HEK293 (cell line): ENCODE data around the gene MAP3K8.
A peak's percentile ranks its signal among the peaks of the same experiment; 100 is the strongest.

ENCODE experiments used
- CTCF ChIA-PET: fragments of 350-600 bp; formaldehyde crosslinking; extraction: SDS; loops from one replicate; lab custom pipeline; 2021; ENCODE audit warnings: antibody characterized with exemption; lab: Yijun Ruan, JAX
- POLR2A ChIA-PET: fragments of 300-600 bp; formaldehyde crosslinking; extraction: SDS; loops from one replicate; lab custom pipeline; 2020; ENCODE audit warnings: antibody characterized with exemption, inconsistent platforms; lab: Yijun Ruan, JAX
- H3K27ac ChIP-seq: fragments of 200-500 bp; sonication (Bioruptor generic); 2 replicates; pipeline ENCODE4 v1.5.1; 2014; ENCODE audit warnings: low read depth, low read length, control low read depth, inconsistent platforms; ENCODE audit errors: extremely low read depth
- H3K36me3 ChIP-seq, 2 experiments: fragments of 200-500 bp in 1 of 2; sonication (Bioruptor generic) in 1 of 2; 1 replicate in 1 of 2; 2 replicates in 1 of 2; pipeline ENCODE4 v1.5.1; 2014 to 2017; ENCODE audit warnings: inconsistent platforms in 2 of 2, low read length in 2 of 2; ENCODE audit not compliant: control insufficient read depth in 2 of 2, insufficient read depth in 1 of 2
- H3K4me1 ChIP-seq: fragments of 200-500 bp; sonication (Bioruptor generic); 2 replicates; pipeline ENCODE4 v1.5.1; 2014; ENCODE audit warnings: mild to moderate bottlenecking, low read length, inconsistent platforms; ENCODE audit not compliant: control insufficient read depth, insufficient read depth
- H3K4me3 ChIP-seq: 2 replicates; pipeline ENCODE4 v1.5.1; 2011; ENCODE audit warnings: low read depth, mild to moderate bottlenecking, control low read depth, low read length, moderate library complexity
- H3K9me3 ChIP-seq: fragments of 200-500 bp; sonication (Bioruptor generic); 2 replicates; pipeline ENCODE4 v1.5.1; 2014; ENCODE audit warnings: low read depth, low read length, inconsistent platforms; ENCODE audit not compliant: control insufficient read depth, insufficient read depth
- BCL6B ChIP-seq: fragments of 450-650 bp; formaldehyde crosslinking; IDR thresholded peaks from 2 replicates; pipeline ENCODE4 v1.5.1; 2017; ENCODE audit warnings: missing biosample characterization, missing genetic modification characterization
- KLF1 ChIP-seq: fragments of 450-650 bp; formaldehyde crosslinking; IDR thresholded peaks from 2 replicates; pipeline ENCODE4 v1.5.1; 2016; ENCODE audit warnings: missing biosample characterization, missing genetic modification characterization
- KLF8 ChIP-seq: fragments of 450-650 bp; formaldehyde crosslinking; IDR thresholded peaks from 2 replicates; pipeline ENCODE4 v1.5.1; 2016; ENCODE audit warnings: missing biosample characterization, missing genetic modification characterization
- KLF9 ChIP-seq: fragments of 450-650 bp; formaldehyde crosslinking; IDR thresholded peaks from 2 replicates; pipeline ENCODE4 v1.5.1; 2016; ENCODE audit warnings: missing biosample characterization, missing genetic modification characterization, low read depth
- OSR2 ChIP-seq: fragments of 450-650 bp; formaldehyde crosslinking; IDR thresholded peaks from 2 replicates; pipeline ENCODE4 v1.5.1; 2016; ENCODE audit warnings: missing biosample characterization, missing genetic modification characterization
- SP2 ChIP-seq: fragments of 450-650 bp; formaldehyde crosslinking; IDR thresholded peaks from 2 replicates; pipeline ENCODE4 v1.5.1; 2016; ENCODE audit warnings: missing biosample characterization, missing genetic modification characterization
- TRIM28 ChIP-seq: IDR thresholded peaks from 2 replicates; pipeline ENCODE4 v1.6.1; 2011; ENCODE audit warnings: low read length, control low read depth, borderline replicate concordance
- WT1 ChIP-seq: fragments of 450-650 bp; formaldehyde crosslinking; IDR thresholded peaks from 2 replicates; pipeline ENCODE4 v1.5.1; 2016; ENCODE audit warnings: missing biosample characterization, missing genetic modification characterization
- ZBTB20 ChIP-seq: fragments of 450-650 bp; formaldehyde crosslinking; IDR thresholded peaks from 2 replicates; pipeline ENCODE4 v1.5.1; 2016; ENCODE audit warnings: missing biosample characterization, missing genetic modification characterization
- ZBTB26 ChIP-seq: fragments of 450-650 bp; formaldehyde crosslinking; optimal IDR thresholded peaks from 2 replicates; pipeline ENCODE3; 2016; ENCODE audit warnings: missing biosample characterization, mild to moderate bottlenecking, missing genetic modification characterization
- ZEB2 ChIP-seq: fragments of 450-650 bp; formaldehyde crosslinking; IDR thresholded peaks from 2 replicates; pipeline ENCODE4 v1.5.1; 2016; ENCODE audit warnings: missing biosample characterization, missing genetic modification characterization
- ZNF10 ChIP-seq: fragments of 450-650 bp; formaldehyde crosslinking; IDR thresholded peaks from 2 replicates; pipeline ENCODE4 v1.5.1; 2017; ENCODE audit warnings: missing biosample characterization, missing genetic modification characterization
- ZNF16 ChIP-seq: fragments of 450-650 bp; formaldehyde crosslinking; IDR thresholded peaks from 2 replicates; pipeline ENCODE4 v1.5.1; 2016; ENCODE audit warnings: low read depth, missing biosample characterization, missing genetic modification characterization
- ZNF211 ChIP-seq: fragments of 450-650 bp; formaldehyde crosslinking; IDR thresholded peaks from 2 replicates; pipeline ENCODE4 v1.5.1; 2016; ENCODE audit warnings: low read depth, missing biosample characterization, missing genetic modification characterization
- ZNF341 ChIP-seq: fragments of 450-650 bp; formaldehyde crosslinking; IDR thresholded peaks from 2 replicates; pipeline ENCODE4; 2016; ENCODE audit warnings: low read depth, missing biosample characterization, missing genetic modification characterization
- ZNF350 ChIP-seq: fragments of 450-650 bp; formaldehyde crosslinking; IDR thresholded peaks from 2 replicates; pipeline ENCODE4 v1.5.0; 2017; ENCODE audit warnings: missing biosample characterization, mild to moderate bottlenecking, missing genetic modification characterization
- ZNF366 ChIP-seq: fragments of 450-650 bp; formaldehyde crosslinking; conservative IDR thresholded peaks from 2 replicates; pipeline ENCODE4 v1.5.1; 2016; ENCODE audit warnings: missing biosample characterization, missing genetic modification characterization
- ZNF529 ChIP-seq: fragments of 450-650 bp; formaldehyde crosslinking; IDR thresholded peaks from 2 replicates; pipeline ENCODE4 v1.5.1; 2017; ENCODE audit warnings: missing genetic modification characterization, missing biosample characterization; ENCODE audit not compliant: insufficient replicate concordance
- ZNF792 ChIP-seq: fragments of 450-650 bp; formaldehyde crosslinking; IDR thresholded peaks from 2 replicates; pipeline ENCODE4 v1.5.1; 2016; ENCODE audit warnings: missing biosample characterization, missing genetic modification characterization
- ZSCAN23 ChIP-seq: fragments of 450-650 bp; formaldehyde crosslinking; IDR thresholded peaks from 2 replicates; pipeline ENCODE4 v1.5.1; 2016; ENCODE audit warnings: missing biosample characterization, missing genetic modification characterization
- TF ChIP-seq, protein P1 (sequence below): fragments of 450-650 bp; formaldehyde crosslinking; IDR thresholded peaks from 2 replicates; pipeline ENCODE4 v1.5.1; 2016; ENCODE audit warnings: missing biosample characterization, missing genetic modification characterization
- TF ChIP-seq, protein P2 (sequence below): sonication (generic); formaldehyde crosslinking; IDR thresholded peaks from 2 replicates; pipeline ENCODE4 v1.8.1; 2022; ENCODE audit warnings: mild to moderate bottlenecking, moderate library complexity, missing genetic modification reagents
- TF ChIP-seq, protein P3 (sequence below): fragments of 450-650 bp; formaldehyde crosslinking; IDR thresholded peaks from 2 replicates; pipeline ENCODE4 v1.5.1; 2016; ENCODE audit warnings: missing biosample characterization, missing genetic modification characterization, borderline replicate concordance
- TF ChIP-seq, protein P4 (sequence below): fragments of 450-650 bp; formaldehyde crosslinking; IDR thresholded peaks from 2 replicates; pipeline ENCODE4 v1.5.1; 2016; ENCODE audit warnings: missing biosample characterization, missing genetic modification characterization
- TF ChIP-seq, protein P5 (sequence below): fragments of 450-650 bp; formaldehyde crosslinking; IDR thresholded peaks from 2 replicates; pipeline ENCODE4 v1.5.1; 2016; ENCODE audit warnings: missing biosample characterization, missing genetic modification characterization

The MAP3K8 gene

DNA sequence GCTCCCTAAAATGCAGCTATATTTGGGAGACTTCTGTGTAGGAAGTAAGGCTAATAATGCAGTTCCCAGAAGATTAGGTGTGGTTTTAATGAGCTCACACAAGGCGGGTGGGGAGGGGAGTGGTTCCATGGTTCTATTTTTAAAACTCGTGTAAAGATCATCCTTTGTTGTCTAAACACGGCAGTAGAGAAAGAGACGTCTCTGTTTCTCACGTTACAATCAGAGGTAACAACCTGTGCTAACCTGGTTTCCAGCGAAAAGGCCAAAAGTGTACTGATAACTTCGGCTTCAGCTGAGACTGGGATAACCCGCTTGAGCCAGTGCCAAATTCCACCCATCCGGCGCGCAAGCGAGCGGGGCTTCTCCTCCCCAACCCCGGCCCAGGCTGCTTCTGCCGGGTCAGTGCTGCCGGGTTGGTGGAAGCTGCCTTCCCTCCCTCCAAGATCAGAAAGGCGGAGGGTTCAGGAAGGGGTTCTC, 2.5 kb upstream of the MAP3K8 start:
- no peaks in the 10 kb centered on the region for H3K36me3 ChIP-seq
- H3K27ac ChIP-seq = peak overlapping the region; percentile 37; the same call in 1 of the 2 replicates
- ChIA-PET CTCF (interaction anchor here (0.7 kb wide), 1 partner anchor 58 kb away, joined by 3 read pairs; no protein-coding TSS in a partner anchor), POLR2A (no interaction called here)
- no peak overlapping the region for H3K4me3 ChIP-seq
- peaks cover 16% of the 10 kb centered on the region for H3K4me1 ChIP-seq
- no peaks in the 10 kb centered on the region for H3K9me3 ChIP-seq
- TF ChIP-seq TRIM28 (0 out of 2 replicates have a peak, but pooled peaks have one; percentile 41), ZBTB20 (tag by site-specific recombination) (peak; percentile 68; the same call in 1 of the 2 replicates), ZNF529 (tag by site-specific recombination) (peak; percentile 22), ZNF366 (tag by site-specific recombination) (peak; percentile 59; the same call in 1 of the 2 replicates), OSR2 (tag by site-specific recombination) (peak; percentile 58), ZNF350 (tag by site-specific recombination) (no peak), ZNF211 (tag by site-specific recombination) (no peak), KLF1 (tag by site-specific recombination) (peak; percentile 94), ZNF792 (tag by site-specific recombination) (no peak), ZNF16 (tag by site-specific recombination) (no peak), WT1 (tag by site-specific recombination) (peak; percentile 64; the same call in 1 of the 2 replicates), KLF8 (tag by site-specific recombination) (0 out of 2 replicates have a peak, but pooled peaks have one; percentile 33), ZSCAN23 (0 out of 2 replicates have a peak, but pooled peaks have one; percentile 23), ZNF341 (peak; percentile 29; the same call in 1 of the 2 replicates), KLF9 (tag by site-specific recombination) (peak; percentile 27; the same call in 1 of the 2 replicates), ZNF10 (tag by site-specific recombination) (peak; percentile 58), ZEB2 (tag by site-specific recombination) (0 out of 2 replicates have a peak, but pooled peaks have one; percentile 33), ZBTB26 (tag by site-specific recombination) (peak; percentile 24), BCL6B (tag by site-specific recombination) (no peak), SP2 (tag by site-specific recombination) (peak; percentile 43; the same call in 1 of the 2 replicates)
- TF ChIP-seq, protein P1, sequence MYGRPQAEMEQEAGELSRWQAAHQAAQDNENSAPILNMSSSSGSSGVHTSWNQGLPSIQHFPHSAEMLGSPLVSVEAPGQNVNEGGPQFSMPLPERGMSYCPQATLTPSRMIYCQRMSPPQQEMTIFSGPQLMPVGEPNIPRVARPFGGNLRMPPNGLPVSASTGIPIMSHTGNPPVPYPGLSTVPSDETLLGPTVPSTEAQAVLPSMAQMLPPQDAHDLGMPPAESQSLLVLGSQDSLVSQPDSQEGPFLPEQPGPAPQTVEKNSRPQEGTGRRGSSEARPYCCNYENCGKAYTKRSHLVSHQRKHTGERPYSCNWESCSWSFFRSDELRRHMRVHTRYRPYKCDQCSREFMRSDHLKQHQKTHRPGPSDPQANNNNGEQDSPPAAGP (tag by site-specific recombination) = peak; percentile 69
- TF ChIP-seq, protein P2, sequence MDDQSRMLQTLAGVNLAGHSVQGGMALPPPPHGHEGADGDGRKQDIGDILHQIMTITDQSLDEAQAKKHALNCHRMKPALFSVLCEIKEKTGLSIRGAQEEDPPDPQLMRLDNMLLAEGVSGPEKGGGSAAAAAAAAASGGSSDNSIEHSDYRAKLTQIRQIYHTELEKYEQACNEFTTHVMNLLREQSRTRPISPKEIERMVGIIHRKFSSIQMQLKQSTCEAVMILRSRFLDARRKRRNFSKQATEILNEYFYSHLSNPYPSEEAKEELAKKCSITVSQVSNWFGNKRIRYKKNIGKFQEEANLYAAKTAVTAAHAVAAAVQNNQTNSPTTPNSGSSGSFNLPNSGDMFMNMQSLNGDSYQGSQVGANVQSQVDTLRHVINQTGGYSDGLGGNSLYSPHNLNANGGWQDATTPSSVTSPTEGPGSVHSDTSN (CRISPR knock-in tag) = no peak
- TF ChIP-seq, protein P3, sequence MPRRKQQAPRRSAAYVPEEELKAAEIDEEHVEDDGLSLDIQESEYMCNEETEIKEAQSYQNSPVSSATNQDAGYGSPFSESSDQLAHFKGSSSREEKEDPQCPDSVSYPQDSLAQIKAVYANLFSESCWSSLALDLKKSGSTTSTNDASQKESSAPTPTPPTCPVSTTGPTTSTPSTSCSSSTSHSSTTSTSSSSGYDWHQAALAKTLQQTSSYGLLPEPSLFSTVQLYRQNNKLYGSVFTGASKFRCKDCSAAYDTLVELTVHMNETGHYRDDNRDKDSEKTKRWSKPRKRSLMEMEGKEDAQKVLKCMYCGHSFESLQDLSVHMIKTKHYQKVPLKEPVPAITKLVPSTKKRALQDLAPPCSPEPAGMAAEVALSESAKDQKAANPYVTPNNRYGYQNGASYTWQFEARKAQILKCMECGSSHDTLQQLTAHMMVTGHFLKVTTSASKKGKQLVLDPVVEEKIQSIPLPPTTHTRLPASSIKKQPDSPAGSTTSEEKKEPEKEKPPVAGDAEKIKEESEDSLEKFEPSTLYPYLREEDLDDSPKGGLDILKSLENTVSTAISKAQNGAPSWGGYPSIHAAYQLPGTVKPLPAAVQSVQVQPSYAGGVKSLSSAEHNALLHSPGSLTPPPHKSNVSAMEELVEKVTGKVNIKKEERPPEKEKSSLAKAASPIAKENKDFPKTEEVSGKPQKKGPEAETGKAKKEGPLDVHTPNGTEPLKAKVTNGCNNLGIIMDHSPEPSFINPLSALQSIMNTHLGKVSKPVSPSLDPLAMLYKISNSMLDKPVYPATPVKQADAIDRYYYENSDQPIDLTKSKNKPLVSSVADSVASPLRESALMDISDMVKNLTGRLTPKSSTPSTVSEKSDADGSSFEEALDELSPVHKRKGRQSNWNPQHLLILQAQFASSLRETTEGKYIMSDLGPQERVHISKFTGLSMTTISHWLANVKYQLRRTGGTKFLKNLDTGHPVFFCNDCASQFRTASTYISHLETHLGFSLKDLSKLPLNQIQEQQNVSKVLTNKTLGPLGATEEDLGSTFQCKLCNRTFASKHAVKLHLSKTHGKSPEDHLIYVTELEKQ (tag by site-specific recombination) = no peak
- TF ChIP-seq, protein P4, sequence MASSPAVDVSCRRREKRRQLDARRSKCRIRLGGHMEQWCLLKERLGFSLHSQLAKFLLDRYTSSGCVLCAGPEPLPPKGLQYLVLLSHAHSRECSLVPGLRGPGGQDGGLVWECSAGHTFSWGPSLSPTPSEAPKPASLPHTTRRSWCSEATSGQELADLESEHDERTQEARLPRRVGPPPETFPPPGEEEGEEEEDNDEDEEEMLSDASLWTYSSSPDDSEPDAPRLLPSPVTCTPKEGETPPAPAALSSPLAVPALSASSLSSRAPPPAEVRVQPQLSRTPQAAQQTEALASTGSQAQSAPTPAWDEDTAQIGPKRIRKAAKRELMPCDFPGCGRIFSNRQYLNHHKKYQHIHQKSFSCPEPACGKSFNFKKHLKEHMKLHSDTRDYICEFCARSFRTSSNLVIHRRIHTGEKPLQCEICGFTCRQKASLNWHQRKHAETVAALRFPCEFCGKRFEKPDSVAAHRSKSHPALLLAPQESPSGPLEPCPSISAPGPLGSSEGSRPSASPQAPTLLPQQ (tag by site-specific recombination) = 0 out of 2 replicates have a peak, but pooled peaks have one; percentile 18
- TF ChIP-seq, protein P5, sequence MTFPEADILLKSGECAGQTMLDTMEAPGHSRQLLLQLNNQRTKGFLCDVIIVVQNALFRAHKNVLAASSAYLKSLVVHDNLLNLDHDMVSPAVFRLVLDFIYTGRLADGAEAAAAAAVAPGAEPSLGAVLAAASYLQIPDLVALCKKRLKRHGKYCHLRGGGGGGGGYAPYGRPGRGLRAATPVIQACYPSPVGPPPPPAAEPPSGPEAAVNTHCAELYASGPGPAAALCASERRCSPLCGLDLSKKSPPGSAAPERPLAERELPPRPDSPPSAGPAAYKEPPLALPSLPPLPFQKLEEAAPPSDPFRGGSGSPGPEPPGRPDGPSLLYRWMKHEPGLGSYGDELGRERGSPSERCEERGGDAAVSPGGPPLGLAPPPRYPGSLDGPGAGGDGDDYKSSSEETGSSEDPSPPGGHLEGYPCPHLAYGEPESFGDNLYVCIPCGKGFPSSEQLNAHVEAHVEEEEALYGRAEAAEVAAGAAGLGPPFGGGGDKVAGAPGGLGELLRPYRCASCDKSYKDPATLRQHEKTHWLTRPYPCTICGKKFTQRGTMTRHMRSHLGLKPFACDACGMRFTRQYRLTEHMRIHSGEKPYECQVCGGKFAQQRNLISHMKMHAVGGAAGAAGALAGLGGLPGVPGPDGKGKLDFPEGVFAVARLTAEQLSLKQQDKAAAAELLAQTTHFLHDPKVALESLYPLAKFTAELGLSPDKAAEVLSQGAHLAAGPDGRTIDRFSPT (tag by site-specific recombination) = no peak
